Measurements from ENCODE around the gene MAEA. TPM values are rescaled to one million over a fixed set of nuclear protein-coding genes. Genes with fewer than 3 reads are reported as not detected.
A peak's percentile ranks its signal among the peaks of the same experiment; 100 is the strongest.

The MAEA gene
- total and polyA plus RNA-seq, 4 experiments from 2014 or later, result 54.1 to 106 (median 85.8) TPM

GRCh38 chr4:1298461-1298860, 8.8 kb downstream of the MAEA start:
- Histone ChIP-seq H3K4me3 (ENCODE audit: low read length in 2 of 2) (no peak overlapping the region), H3K27ac (ENCODE audit: low read depth, low read length) (no peak overlapping the region), H3K4me1 (ENCODE audit: insufficient read depth, low read length) (peaks cover 19% of the 10 kb centered on the region), H3K9me3 (ENCODE audit: control insufficient read depth in 1 of 2, low read length in 2 of 2) (no peaks in the 10 kb centered on the region), H3K27me3 (ENCODE audit: insufficient read depth, low read length) (no peaks in the 10 kb centered on the region), H3K36me3 (ENCODE audit: insufficient read depth, low read length) (peaks cover 36% of the 10 kb centered on the region)
- no peak overlapping the region for H3K4me3 Mint-ChIP-seq
- H3K9me3 Mint-ChIP-seq, result peaks cover 0 to 3% (median 0%) of the 10 kb centered on the region in 8 donors
- H3K4me1 Mint-ChIP-seq, result peaks cover 30 to 76% (median 50%) of the 10 kb centered on the region in 4 donors
- CTCF ChIA-PET (ENCODE audit: partially characterized antibody), result interaction anchor here (1.0 kb wide), 1 partner anchor 31 kb away, joined by 4 read pairs; no protein-coding TSS in a partner anchor
- peaks cover 23 to 48% of the 10 kb centered on the region in 2 donors for H3K36me3 Mint-ChIP-seq
- POLR2A ChIA-PET (ENCODE audit: partially characterized antibody), result interaction anchor here (1.0 kb wide), 1 partner anchor 9 kb away, joined by 3 read pairs; the partner anchor contains the start of gene MAEA
- intact Hi-C loops (cut with micrococcal nuclease), result no loop called here
- DNase-seq, result no peak
- H3K27me3 Mint-ChIP-seq, result no peaks in the 10 kb centered on the region
- peak overlapping the region in 3 of 7 donors; percentile 55 to 89 (median 88) for H3K27ac Mint-ChIP-seq

GRCh38 chr4:1299301-1299860, 9.7 kb downstream of the MAEA start:
- CTCF ChIA-PET (ENCODE audit: partially characterized antibody), result interaction anchor here (1.0 to 1.2 kb wide), 4 partner anchors 9 to 53 kb away, joined by 3 to 4 read pairs (median 3); no protein-coding TSS in a partner anchor
- H3K9me3 Mint-ChIP-seq, result peaks cover 0 to 3% (median 0%) of the 10 kb centered on the region in 8 donors
- H3K36me3 ChIP-seq (ENCODE audit: insufficient read depth, low read length), result peaks cover 36% of the 10 kb centered on the region
- peaks cover 9% of the 10 kb centered on the region for H3K4me1 ChIP-seq (ENCODE audit: insufficient read depth, low read length)
- H3K27me3 Mint-ChIP-seq, result no peaks in the 10 kb centered on the region
- POLR2A ChIA-PET (ENCODE audit: partially characterized antibody), result interaction anchor here (1.0 kb wide), 1 partner anchor 10 kb away, joined by 3 read pairs; the partner anchor contains the start of gene MAEA
- intact Hi-C loops (cut with micrococcal nuclease), result no loop called here
- no peaks in the 10 kb centered on the region for H3K27me3 ChIP-seq (ENCODE audit: insufficient read depth, low read length)
- no peak overlapping the region for H3K4me3 ChIP-seq (ENCODE audit: low read length in 2 of 2)
- H3K9me3 ChIP-seq (ENCODE audit: control insufficient read depth in 1 of 2, low read length in 2 of 2), result no peaks in the 10 kb centered on the region
- peak overlapping the region in 4 of 7 donors; percentile 28 to 78 (median 76) for H3K27ac Mint-ChIP-seq
- DNase-seq, result no peak
- peak overlapping the region in 1 of 8 donors; percentile 70 for H3K4me3 Mint-ChIP-seq
- peaks cover 23 to 44% of the 10 kb centered on the region in 2 donors for H3K36me3 Mint-ChIP-seq
- H3K27ac ChIP-seq (ENCODE audit: low read depth, low read length), result no peak overlapping the region
- H3K4me1 Mint-ChIP-seq, result peaks cover 26 to 67% (median 45%) of the 10 kb centered on the region in 4 donors

GRCh38 chr4:1300466-1301455, 11.1 kb downstream of the MAEA start:
- no peak overlapping the region for H3K27ac ChIP-seq (ENCODE audit: low read depth, low read length)
- H3K36me3 ChIP-seq (ENCODE audit: insufficient read depth, low read length), result peaks cover 36% of the 10 kb centered on the region
- Mint-ChIP-seq H3K9me3 (peaks cover 0 to 3% (median 0%) of the 10 kb centered on the region in 8 donors), H3K36me3 (peaks cover 23 to 44% of the 10 kb centered on the region in 2 donors), H3K4me3 (peak overlapping the region in 2 of 8 donors; percentile 35 to 39), H3K27me3 (no peaks in the 10 kb centered on the region), H3K27ac (peak overlapping the region; percentile 7 to 87 (median 72)), H3K4me1 (peaks cover 32 to 68% (median 43%) of the 10 kb centered on the region in 4 donors)
- intact Hi-C loops (cut with micrococcal nuclease), result no loop called here
- POLR2A ChIA-PET (ENCODE audit: partially characterized antibody), result interaction anchor here (0.9 to 1.0 kb wide), 3 partner anchors 8 to 46 kb away, joined by 3 to 4 read pairs (median 3); partner anchors contain the start of gene MAEA
- H3K4me1 ChIP-seq (ENCODE audit: insufficient read depth, low read length), result peaks cover 11% of the 10 kb centered on the region
- peak in 3 of 5 donors; percentile 31 to 62 (median 36) for DNase-seq
- no peak overlapping the region for H3K4me3 ChIP-seq (ENCODE audit: low read length in 2 of 2)
- CTCF ChIA-PET (ENCODE audit: partially characterized antibody), result interaction anchor here (1.1 to 1.5 kb wide), 3 partner anchors 9 to 34 kb away, joined by 3 read pairs; no protein-coding TSS in a partner anchor
- H3K27me3 ChIP-seq (ENCODE audit: insufficient read depth, low read length), result no peaks in the 10 kb centered on the region
- H3K9me3 ChIP-seq (ENCODE audit: control insufficient read depth in 1 of 2, low read length in 2 of 2), result no peaks in the 10 kb centered on the region

GRCh38 chr4:1302159-1302558, 12.5 kb downstream of the MAEA start:
- Mint-ChIP-seq H3K27me3 (no peaks in the 10 kb centered on the region), H3K27ac (peak overlapping the region in 6 of 7 donors; percentile 8 to 72 (median 30)), H3K4me1 (peaks cover 41 to 71% (median 48%) of the 10 kb centered on the region in 4 donors), H3K4me3 (no peak overlapping the region), H3K9me3 (peaks cover 0 to 3% (median 0%) of the 10 kb centered on the region in 8 donors), H3K36me3 (peaks cover 22 to 44% of the 10 kb centered on the region in 2 donors)
- Histone ChIP-seq H3K4me3 (ENCODE audit: low read length in 2 of 2) (no peak overlapping the region), H3K27me3 (ENCODE audit: insufficient read depth, low read length) (no peaks in the 10 kb centered on the region), H3K27ac (ENCODE audit: low read depth, low read length) (no peak overlapping the region), H3K9me3 (ENCODE audit: control insufficient read depth in 1 of 2, low read length in 2 of 2) (no peaks in the 10 kb centered on the region), H3K36me3 (ENCODE audit: insufficient read depth, low read length) (peaks cover 28% of the 10 kb centered on the region), H3K4me1 (ENCODE audit: insufficient read depth, low read length) (peaks cover 22% of the 10 kb centered on the region)
- intact Hi-C loops (cut with micrococcal nuclease), result no loop called here
- ChIA-PET POLR2A (ENCODE audit: partially characterized antibody) (no interaction called here), CTCF (ENCODE audit: partially characterized antibody) (no interaction called here)
- no peak for DNase-seq

GRCh38 chr4:1305261-1305711, 15.6 kb downstream of the MAEA start:
- no peaks in the 10 kb centered on the region for H3K27me3 ChIP-seq (ENCODE audit: insufficient read depth, low read length)
- peak overlapping the region in 2 of 8 donors; percentile 25 to 43 for H3K4me3 Mint-ChIP-seq

GRCh38 chr4:1305781-1306455, 16.2 kb downstream of the MAEA start:
- ChIA-PET CTCF (ENCODE audit: partially characterized antibody) (interaction anchor here (1.7 kb wide), 1 partner anchor 13 kb away, joined by 5 read pairs; no protein-coding TSS in a partner anchor), POLR2A (ENCODE audit: partially characterized antibody) (interaction anchor here (0.6 to 2.3 kb wide), 2 partner anchors 17 to 41 kb away, joined by 3 to 12 read pairs; partner anchors contain the start of genes MAEA and UVSSA)
- H3K4me1 ChIP-seq (ENCODE audit: insufficient read depth, low read length), result peaks cover 51% of the 10 kb centered on the region
- Mint-ChIP-seq H3K36me3 (peaks cover 4 to 30% of the 10 kb centered on the region in 2 donors), H3K4me3 (peak overlapping the region; percentile 16 to 83 (median 68)), H3K4me1 (peaks cover 47 to 75% (median 54%) of the 10 kb centered on the region in 4 donors), H3K27me3 (no peaks in the 10 kb centered on the region), H3K9me3 (peaks cover 0 to 2% (median 0%) of the 10 kb centered on the region in 8 donors), H3K27ac (peak overlapping the region; percentile 72 to 96 (median 92))
- intact Hi-C loops (cut with micrococcal nuclease), result loop anchor here (2.0 kb wide), 1 partner anchor 41 kb away; the partner anchor contains the start of gene UVSSA
- H3K27me3 ChIP-seq (ENCODE audit: insufficient read depth, low read length), result no peaks in the 10 kb centered on the region
- H3K36me3 ChIP-seq (ENCODE audit: insufficient read depth, low read length), result peaks cover 5% of the 10 kb centered on the region
- H3K27ac ChIP-seq (ENCODE audit: low read depth, low read length), result peak overlapping the region; percentile 2
- H3K9me3 ChIP-seq (ENCODE audit: control insufficient read depth in 1 of 2, low read length in 2 of 2), result no peaks in the 10 kb centered on the region
- H3K4me3 ChIP-seq (ENCODE audit: low read length in 2 of 2), result no peak overlapping the region
- peak in 2 of 5 donors; percentile 25 to 67 for DNase-seq

More at GRCh38 chr4:1305261-1305711, 15.6 kb downstream of the MAEA start:
- peaks cover 7 to 35% of the 10 kb centered on the region in 2 donors for H3K36me3 Mint-ChIP-seq
- H3K36me3 ChIP-seq (ENCODE audit: insufficient read depth, low read length), result peaks cover 11% of the 10 kb centered on the region
- DNase-seq, result no peak
- peak overlapping the region in 6 of 7 donors; percentile 72 to 96 (median 92) for H3K27ac Mint-ChIP-seq
- intact Hi-C loops (cut with micrococcal nuclease), result no loop called here
- H3K9me3 ChIP-seq (ENCODE audit: control insufficient read depth in 1 of 2, low read length in 2 of 2), result no peaks in the 10 kb centered on the region
- peaks cover 46 to 74% (median 55%) of the 10 kb centered on the region in 4 donors for H3K4me1 Mint-ChIP-seq
- H3K4me3 ChIP-seq (ENCODE audit: low read length in 2 of 2), result no peak overlapping the region
- CTCF ChIA-PET (ENCODE audit: partially characterized antibody), result interaction anchor here (1.7 kb wide), 1 partner anchor 13 kb away, joined by 5 read pairs; no protein-coding TSS in a partner anchor
- no peak overlapping the region for H3K27ac ChIP-seq (ENCODE audit: low read depth, low read length)
- H3K9me3 Mint-ChIP-seq, result peaks cover 0 to 2% (median 0%) of the 10 kb centered on the region in 8 donors
- peaks cover 45% of the 10 kb centered on the region for H3K4me1 ChIP-seq (ENCODE audit: insufficient read depth, low read length)
- H3K27me3 Mint-ChIP-seq, result no peaks in the 10 kb centered on the region
- POLR2A ChIA-PET (ENCODE audit: partially characterized antibody), result interaction anchor here (2.3 kb wide), 1 partner anchor 41 kb away, joined by 12 read pairs; the partner anchor contains the start of gene UVSSA
